ENCODE results near the gene SRP68.

Gene SRP68

DNA sequence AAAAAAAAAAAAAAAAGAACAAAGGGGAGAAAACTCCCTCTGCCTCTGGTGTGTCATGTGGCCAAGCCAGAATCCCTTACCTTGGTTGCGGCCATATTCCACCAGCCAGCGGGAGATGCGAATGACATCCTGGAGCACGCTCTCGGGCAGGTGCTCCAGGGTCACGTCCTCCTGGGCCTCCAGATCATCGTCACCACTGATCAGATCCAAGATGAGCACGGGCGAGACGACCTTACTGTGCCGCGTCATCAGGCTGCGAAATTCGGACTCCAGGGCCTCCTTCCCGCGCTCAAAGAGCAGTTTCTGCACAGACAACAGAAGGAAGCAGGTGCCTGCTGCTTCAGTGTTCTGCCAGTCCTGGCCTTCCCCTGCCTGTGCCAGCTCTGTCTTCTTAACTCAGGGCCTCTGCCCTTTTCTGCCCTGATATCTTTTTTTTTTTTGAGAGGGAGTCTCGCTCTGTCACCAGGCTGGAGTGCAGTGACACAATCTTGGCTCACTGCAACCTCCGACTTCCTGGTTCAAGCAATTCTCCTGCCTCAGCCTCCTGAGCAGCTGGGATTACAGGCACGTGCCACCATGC is 25.5 kb upstream of the SRP68 start:
- peaks cover 57% of the 10 kb centered on the region for H3K36me3 ChIP-seq (replicated peaks)
- no peaks in the 10 kb centered on the region for H3K9me3 ChIP-seq
- no peaks in the 10 kb centered on the region for H3K27me3 ChIP-seq (ENCODE audit: low read depth)
- in situ Hi-C loops (cut with MboI; ENCODE audit: low sequenced_read_pairs) = no loop called here
- peaks cover 3% of the 10 kb centered on the region for H3K4me1 ChIP-seq
- no peak overlapping the region for H3K4me3 ChIP-seq
- DNase-seq (ENCODE audit: low spot score in 2 of 2) = no peak

GRCh38 chr17:76095943-76096342 is 23.6 kb upstream of the SRP68 start:
- H3K4me1 ChIP-seq = no peaks in the 10 kb centered on the region
- no peaks in the 10 kb centered on the region for H3K27me3 ChIP-seq (ENCODE audit: low read depth)
- DNase-seq (ENCODE audit: low spot score in 2 of 2) = no peak
- H3K4me3 ChIP-seq = no peak overlapping the region
- peaks cover 43% of the 10 kb centered on the region for H3K36me3 ChIP-seq (replicated peaks)
- in situ Hi-C loops (cut with MboI; ENCODE audit: low sequenced_read_pairs) = no loop called here
- H3K9me3 ChIP-seq = no peaks in the 10 kb centered on the region

GRCh38 chr17:76094046-76094445 is 21.7 kb upstream of the SRP68 start:
- in situ Hi-C loops (cut with MboI; ENCODE audit: low sequenced_read_pairs) = no loop called here
- no peak overlapping the region for H3K4me3 ChIP-seq
- H3K36me3 ChIP-seq (replicated peaks) = peaks cover 36% of the 10 kb centered on the region
- H3K9me3 ChIP-seq = no peaks in the 10 kb centered on the region
- no peaks in the 10 kb centered on the region for H3K4me1 ChIP-seq
- no peaks in the 10 kb centered on the region for H3K27me3 ChIP-seq (ENCODE audit: low read depth)
- DNase-seq (ENCODE audit: low spot score in 2 of 2) = no peak

DNA sequence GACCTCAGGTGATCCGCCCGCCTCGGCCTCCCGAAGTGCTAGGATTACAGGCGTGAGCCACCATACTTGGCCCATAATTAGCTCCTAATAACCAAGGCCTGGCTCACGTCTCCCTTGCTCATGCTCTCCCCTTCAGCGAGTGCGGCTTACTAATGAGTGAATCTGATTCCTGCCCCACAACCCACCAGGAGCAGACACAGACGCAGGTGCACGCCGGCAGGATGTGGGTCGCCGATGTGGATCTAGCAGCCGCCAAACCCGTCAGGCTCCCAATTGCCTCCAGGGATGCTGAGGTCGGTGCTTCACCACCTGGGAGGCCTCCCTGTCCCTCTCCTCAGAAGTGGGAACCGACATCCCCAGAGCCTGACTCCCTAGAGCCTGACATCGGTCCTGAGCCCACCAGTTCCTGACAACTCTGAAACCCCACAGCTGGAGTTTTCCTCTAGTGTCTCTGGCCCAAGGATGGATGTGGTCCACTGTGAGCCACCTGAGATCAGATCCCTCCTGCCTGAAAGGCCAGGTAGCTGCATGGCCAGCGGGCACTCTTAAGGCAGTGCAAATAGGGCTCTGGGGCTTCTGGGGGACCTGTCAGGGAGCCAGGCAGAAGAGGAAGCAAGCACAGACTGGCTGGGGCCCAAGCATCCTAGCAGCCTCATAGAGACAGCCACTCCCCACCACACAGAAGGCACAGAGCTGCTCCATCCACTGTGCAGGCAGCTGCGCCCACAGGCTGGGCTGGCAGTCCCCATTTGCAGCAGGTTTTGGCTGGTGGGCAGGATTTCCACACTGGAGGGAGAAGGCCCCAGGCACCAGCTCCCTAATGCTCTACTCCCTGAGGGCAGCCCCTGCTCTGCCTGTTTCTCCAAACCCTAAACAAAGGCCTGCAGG is 20.5 kb upstream of the SRP68 start:
- in situ Hi-C loops (cut with MboI; ENCODE audit: low sequenced_read_pairs) = no loop called here
- H3K4me3 ChIP-seq = no peak overlapping the region
- H3K4me1 ChIP-seq = no peaks in the 10 kb centered on the region
- DNase-seq (ENCODE audit: low spot score in 2 of 2) = no peak
- no peaks in the 10 kb centered on the region for H3K27me3 ChIP-seq (ENCODE audit: low read depth)
- peaks cover 46% of the 10 kb centered on the region for H3K36me3 ChIP-seq (replicated peaks)
- H3K9me3 ChIP-seq = no peaks in the 10 kb centered on the region

DNA sequence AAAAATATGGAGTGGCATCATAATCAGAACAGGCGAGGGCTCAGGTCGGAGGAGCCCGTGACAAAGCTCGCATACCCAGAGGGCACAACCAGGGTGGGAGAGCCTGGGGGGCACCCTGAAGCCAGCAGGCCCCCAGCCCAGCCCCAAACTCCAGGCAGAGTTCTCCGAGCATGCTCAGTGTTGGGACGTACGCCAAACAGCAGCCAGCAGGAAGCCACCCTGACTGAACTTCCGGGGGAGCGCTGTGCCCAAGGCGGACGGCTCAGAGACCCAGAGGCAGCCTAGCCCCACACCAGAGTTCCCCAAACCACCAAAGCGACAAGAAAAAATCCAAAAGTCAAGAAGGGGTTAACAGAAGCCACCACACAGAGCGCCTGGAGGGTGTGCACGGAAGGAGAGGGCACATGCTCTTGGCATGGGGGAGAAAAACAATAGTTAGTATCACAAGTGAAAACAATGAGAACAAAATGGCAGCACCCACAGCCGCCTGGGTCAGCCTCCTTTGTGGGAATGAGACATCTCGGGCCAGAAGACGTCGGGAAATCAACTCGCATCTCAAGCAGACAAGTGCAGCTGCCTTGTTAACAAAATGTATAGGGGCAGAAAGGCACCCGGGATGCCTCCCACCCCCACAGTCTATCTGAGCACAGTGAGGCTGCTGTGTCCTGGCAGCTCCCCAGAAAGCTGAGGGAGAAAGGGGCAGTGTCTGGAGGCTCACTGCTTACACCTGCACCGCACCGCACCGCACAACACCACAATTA is 19.4 kb upstream of the SRP68 start:
- DNase-seq (ENCODE audit: low spot score in 2 of 2) = no peak
- peaks cover 40% of the 10 kb centered on the region for H3K36me3 ChIP-seq (replicated peaks)
- in situ Hi-C loops (cut with MboI; ENCODE audit: low sequenced_read_pairs) = no loop called here

DNA sequence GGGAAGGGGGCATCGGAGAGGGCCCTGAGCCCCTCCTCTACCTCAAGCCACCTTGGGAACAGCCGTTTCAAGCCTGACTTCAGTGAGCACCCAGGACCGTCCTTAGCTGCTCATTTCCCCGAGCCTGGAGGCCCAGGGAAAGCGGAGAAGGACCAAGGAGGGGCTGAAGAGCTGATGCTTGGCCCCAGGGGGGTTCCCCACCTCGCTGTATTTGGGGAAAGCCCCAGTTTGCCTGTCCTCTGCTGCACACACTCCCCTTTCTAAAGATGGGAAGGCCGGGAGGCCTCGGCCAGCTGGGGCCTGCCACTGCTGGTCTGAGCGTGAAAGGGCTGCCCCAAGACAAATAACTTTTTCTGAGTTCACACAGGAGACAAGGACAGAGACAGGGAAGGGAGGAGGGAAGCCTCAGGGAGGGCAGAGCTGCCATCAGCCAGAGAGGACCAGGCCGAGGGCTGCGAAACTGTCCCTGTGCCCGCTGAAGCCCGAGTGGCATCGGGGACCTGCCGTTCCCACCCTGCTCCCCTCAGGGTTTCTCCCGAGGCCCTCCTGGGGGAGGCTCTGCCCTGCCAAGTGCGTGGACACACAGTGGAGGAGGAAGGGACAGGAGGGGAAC is 18.3 kb upstream of the SRP68 start:
- DNase-seq (ENCODE audit: low spot score in 2 of 2) = no peak
- in situ Hi-C loops (cut with MboI; ENCODE audit: low sequenced_read_pairs) = no loop called here

More for the DNA sequence above, 19.4 kb upstream of the SRP68 start:
- no peaks in the 10 kb centered on the region for H3K9me3 ChIP-seq
- H3K4me3 ChIP-seq = no peak overlapping the region
- H3K27me3 ChIP-seq (ENCODE audit: low read depth) = no peaks in the 10 kb centered on the region
- H3K4me1 ChIP-seq = no peaks in the 10 kb centered on the region

GRCh38 chr17:76089680-76090516 is 17.6 kb upstream of the SRP68 start:
- Histone ChIP-seq H3K4me3 (no peak overlapping the region), H3K4me1 (no peaks in the 10 kb centered on the region), H3K27me3 (ENCODE audit: low read depth) (no peaks in the 10 kb centered on the region), H3K36me3 (replicated peaks) (peaks cover 44% of the 10 kb centered on the region), H3K9me3 (no peaks in the 10 kb centered on the region)
- DNase-seq (ENCODE audit: low spot score in 2 of 2) = no peak
- in situ Hi-C loops (cut with MboI; ENCODE audit: low sequenced_read_pairs) = no loop called here

More for the DNA sequence above, 18.3 kb upstream of the SRP68 start:
- Histone ChIP-seq H3K9me3 (no peaks in the 10 kb centered on the region), H3K36me3 (replicated peaks) (peaks cover 39% of the 10 kb centered on the region), H3K4me1 (no peaks in the 10 kb centered on the region), H3K27me3 (ENCODE audit: low read depth) (no peaks in the 10 kb centered on the region), H3K4me3 (no peak overlapping the region)

DNA sequence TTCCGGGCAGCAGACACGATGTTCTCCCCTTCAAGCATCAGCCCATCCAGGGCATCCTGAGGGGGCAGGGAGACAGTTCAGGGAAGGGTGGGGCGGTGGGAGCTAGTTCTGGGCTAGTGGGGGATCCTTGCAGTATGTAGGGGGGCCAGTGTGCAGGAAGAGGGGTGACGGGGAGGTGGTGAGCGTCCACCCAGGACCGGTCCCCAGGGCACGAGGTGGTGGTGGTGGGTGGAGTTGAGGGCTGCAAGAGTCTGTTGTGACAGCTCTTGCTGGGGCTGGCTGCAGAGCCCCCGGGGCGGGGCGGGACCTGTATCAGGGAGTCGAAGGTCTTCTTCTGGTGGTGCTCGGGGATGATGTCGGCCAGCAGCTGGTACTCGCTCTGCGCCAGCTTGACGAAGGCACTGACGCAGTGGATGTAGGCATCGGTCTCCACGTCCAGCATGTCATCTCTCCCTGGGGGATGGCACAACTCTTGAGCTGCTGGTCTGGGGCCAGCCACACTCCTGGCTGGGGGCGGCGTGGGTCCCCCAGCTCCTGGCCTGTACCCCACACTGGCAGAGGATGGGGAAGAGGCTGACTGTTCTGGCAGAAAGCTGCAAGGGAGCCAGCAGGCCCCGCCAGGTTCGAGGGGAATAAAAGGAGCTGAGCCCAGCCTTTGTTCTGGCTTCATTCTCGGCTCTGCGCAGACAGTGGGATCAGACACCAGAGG is 16.7 kb upstream of the SRP68 start:
- Histone ChIP-seq H3K36me3 (replicated peaks) (peaks cover 47% of the 10 kb centered on the region), H3K4me1 (no peaks in the 10 kb centered on the region), H3K27me3 (ENCODE audit: low read depth) (no peaks in the 10 kb centered on the region), H3K4me3 (no peak overlapping the region), H3K9me3 (no peaks in the 10 kb centered on the region)
- DNase-seq (ENCODE audit: low spot score in 2 of 2) = no peak
- in situ Hi-C loops (cut with MboI; ENCODE audit: low sequenced_read_pairs) = no loop called here

DNA sequence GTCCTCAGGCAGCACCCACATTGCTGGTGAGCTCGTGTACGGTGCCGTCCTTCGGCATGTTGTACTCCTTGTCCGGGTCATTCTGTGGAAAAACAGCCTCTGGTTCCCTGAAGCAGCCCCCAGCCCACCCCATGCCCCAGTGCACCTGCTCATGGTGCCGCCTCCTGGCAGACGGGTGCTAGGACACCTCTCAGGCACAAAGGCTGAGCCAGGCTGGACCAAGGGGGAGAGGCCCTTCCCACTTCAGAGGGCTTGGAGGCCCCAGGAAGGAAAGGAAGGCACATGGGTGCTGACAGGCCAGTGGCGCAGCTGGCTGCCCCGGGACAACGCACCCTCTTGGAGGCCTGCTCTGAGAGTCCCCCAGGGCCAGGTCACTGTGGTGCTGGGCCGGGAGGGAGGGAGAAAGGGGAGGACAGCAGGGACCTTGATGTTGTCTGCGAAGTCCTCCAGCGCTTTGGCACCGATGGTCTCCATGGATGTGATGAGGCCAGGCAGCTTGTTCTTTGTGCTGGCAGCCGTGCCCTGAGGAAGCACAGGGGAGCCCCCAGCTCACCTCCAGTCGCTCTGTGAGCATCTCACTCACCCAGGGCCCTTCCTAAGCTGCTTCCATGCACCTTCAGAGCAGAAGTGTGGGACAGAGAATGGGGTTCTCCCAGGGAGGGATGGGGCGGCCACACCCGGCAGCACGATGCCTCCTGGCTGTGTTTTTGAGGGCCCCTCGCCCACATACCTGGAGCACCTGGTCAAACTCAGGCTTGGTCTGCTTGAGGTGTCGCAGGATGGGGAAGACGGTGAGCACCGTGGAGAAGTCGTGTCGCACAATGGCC is 15.9 kb upstream of the SRP68 start:
- H3K4me1 ChIP-seq = no peaks in the 10 kb centered on the region
- in situ Hi-C loops (cut with MboI; ENCODE audit: low sequenced_read_pairs) = no loop called here
- no peaks in the 10 kb centered on the region for H3K9me3 ChIP-seq
- DNase-seq (ENCODE audit: low spot score in 2 of 2) = no peak
- no peaks in the 10 kb centered on the region for H3K27me3 ChIP-seq (ENCODE audit: low read depth)
- peaks cover 46% of the 10 kb centered on the region for H3K36me3 ChIP-seq (replicated peaks)
- H3K4me3 ChIP-seq = no peak overlapping the region

GRCh38 chr17:76087531-76087930 is 15.2 kb upstream of the SRP68 start:
- peaks cover 50% of the 10 kb centered on the region for H3K36me3 ChIP-seq (replicated peaks)
- H3K9me3 ChIP-seq = no peaks in the 10 kb centered on the region
- no peak for DNase-seq (ENCODE audit: low spot score in 2 of 2)
- no peak overlapping the region for H3K4me3 ChIP-seq
- no peaks in the 10 kb centered on the region for H3K27me3 ChIP-seq (ENCODE audit: low read depth)
- no peaks in the 10 kb centered on the region for H3K4me1 ChIP-seq
- in situ Hi-C loops (cut with MboI; ENCODE audit: low sequenced_read_pairs) = no loop called here

- peaks cover 53% of the 10 kb centered on the region for H3K36me3 ChIP-seq (replicated peaks)
- in situ Hi-C loops (cut with MboI; ENCODE audit: low sequenced_read_pairs) = no loop called here
- no peaks in the 10 kb centered on the region for H3K27me3 ChIP-seq (ENCODE audit: low read depth)
Observed at GRCh38 chr17:76086384-76086783, 14.1 kb upstream of the SRP68 start.

GRCh38 chr17:76085731-76086366 is 13.5 kb upstream of the SRP68 start:
- Histone ChIP-seq H3K4me3 (no peak overlapping the region), H3K9me3 (no peaks in the 10 kb centered on the region), H3K4me1 (no peaks in the 10 kb centered on the region), H3K27me3 (ENCODE audit: low read depth) (no peaks in the 10 kb centered on the region), H3K36me3 (replicated peaks) (peaks cover 53% of the 10 kb centered on the region)
- in situ Hi-C loops (cut with MboI; ENCODE audit: low sequenced_read_pairs) = no loop called here
- no peak for DNase-seq (ENCODE audit: low spot score in 2 of 2)

More at GRCh38 chr17:76086384-76086783, 14.1 kb upstream of the SRP68 start:
- Histone ChIP-seq H3K4me1 (no peaks in the 10 kb centered on the region), H3K4me3 (no peak overlapping the region), H3K9me3 (no peaks in the 10 kb centered on the region)
- no peak for DNase-seq (ENCODE audit: low spot score in 2 of 2)
